Osteocyte (in vitro differentiated cells): Measurements from ENCODE around the gene DROSHA. TPM values are rescaled to one million over a fixed set of nuclear protein-coding genes. Genes with fewer than 3 reads are reported as not detected.

Source experiments
- DNase-seq: peaks from one replicate; pipeline ENCODE4 v3.0.0; 2021; ENCODE audit warnings: mixed read lengths; ENCODE audit not compliant: unreplicated experiment; ENCODE audit errors: extremely low spot score
- H3K27ac Mint-ChIP-seq: one replicate; pipeline ENCODE4 v1.8.0; 2021; ENCODE audit warnings: mild to moderate bottlenecking, mixed read lengths; ENCODE audit not compliant: unreplicated experiment
- H3K27me3 Mint-ChIP-seq: one replicate; pipeline ENCODE4 v1.8.0; 2021; ENCODE audit warnings: mixed read lengths; ENCODE audit not compliant: unreplicated experiment
- H3K36me3 Mint-ChIP-seq: one replicate; pipeline ENCODE4 v1.8.0; 2021; ENCODE audit warnings: mixed read lengths; ENCODE audit not compliant: unreplicated experiment
- H3K4me1 Mint-ChIP-seq: one replicate; pipeline ENCODE4 v1.8.0; 2021; ENCODE audit warnings: mixed read lengths; ENCODE audit not compliant: unreplicated experiment
- H3K4me3 Mint-ChIP-seq: one replicate; pipeline ENCODE4 v1.8.0; 2021; ENCODE audit warnings: mild to moderate bottlenecking, moderate library complexity, mixed read lengths; ENCODE audit not compliant: unreplicated experiment
- H3K9me3 Mint-ChIP-seq: one replicate; pipeline ENCODE4 v1.8.0; 2021; ENCODE audit warnings: mixed read lengths; ENCODE audit not compliant: unreplicated experiment
- total RNA-seq: library from RNA; stranded (reverse); gene quantifications from 2 replicates; pipeline ENCODE4 v1.2.1, GENCODE V29; 2021
- TF ChIP-seq, protein P1 (sequence below): fragments of 200-600 bp; sonication (generic); IDR thresholded peaks from 2 replicates; pipeline ENCODE4 v1.5.0; 2021; ENCODE audit warnings: antibody characterized with exemption, mild to moderate bottlenecking, moderate library complexity

The DROSHA gene
- total RNA-seq, 1 donor from 2014 or later: 70.9 TPM

DNA sequence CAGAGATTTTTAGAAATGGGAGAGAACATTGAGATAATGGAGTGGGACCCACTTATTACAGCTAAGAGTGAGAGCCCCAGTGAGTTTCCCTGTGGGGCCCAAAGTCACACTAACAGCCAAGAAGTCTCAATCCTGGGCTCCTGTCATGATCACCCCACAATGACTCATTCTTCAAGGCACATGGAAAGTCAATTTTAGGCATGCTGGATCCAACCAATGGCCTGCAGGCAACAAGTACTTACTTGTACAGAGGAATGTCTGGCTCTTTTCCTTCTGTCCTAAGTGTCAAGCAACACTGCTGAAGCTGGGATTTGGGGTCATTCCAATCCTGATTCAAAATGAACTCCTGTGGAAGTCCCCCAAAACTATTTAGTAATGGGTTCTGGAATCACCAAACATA is 123.1 kb downstream of the DROSHA start:
- peaks cover 41% of the 10 kb centered on the region for H3K4me1 Mint-ChIP-seq

DNA sequence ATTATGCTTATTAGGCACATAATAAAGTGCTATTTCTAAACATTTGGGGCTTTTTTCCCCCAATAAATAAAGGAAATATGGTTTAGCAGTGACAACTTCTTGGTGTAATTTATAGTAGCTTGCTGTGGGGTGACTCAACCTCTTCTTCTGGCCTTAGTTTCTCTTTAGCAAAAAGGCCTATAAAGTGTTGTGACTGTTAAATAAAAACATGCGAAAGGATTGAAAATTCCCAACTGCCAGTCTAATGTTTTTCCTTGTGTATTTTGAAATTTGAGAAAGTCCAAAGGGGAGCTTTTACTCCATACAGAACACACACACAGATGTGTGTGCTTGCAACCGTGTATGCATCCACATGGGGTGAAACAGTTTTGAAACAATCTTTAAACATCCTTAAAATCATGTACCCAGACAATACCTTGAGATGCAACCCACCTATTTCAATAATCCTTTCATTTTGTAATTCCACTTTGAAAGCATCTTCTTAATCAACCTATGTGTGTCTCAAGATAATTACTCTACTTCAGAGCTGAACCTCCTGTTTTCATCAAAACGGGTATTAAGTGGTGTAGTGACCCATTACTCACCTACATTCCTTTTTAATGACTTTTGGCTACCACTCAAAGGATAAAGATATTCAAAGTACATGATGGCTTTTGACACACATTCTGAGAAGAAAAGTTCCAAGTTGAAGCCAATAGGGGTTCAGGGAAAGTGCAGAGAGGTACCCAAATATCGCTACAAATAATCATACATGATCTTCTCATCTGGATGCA is 123.8 kb downstream of the DROSHA start:
- H3K36me3 Mint-ChIP-seq: peaks cover 33% of the 10 kb centered on the region
- peak overlapping the region; percentile 16 for H3K27ac Mint-ChIP-seq
- no peaks in the 10 kb centered on the region for H3K27me3 Mint-ChIP-seq
- TF ChIP-seq, protein P1, sequence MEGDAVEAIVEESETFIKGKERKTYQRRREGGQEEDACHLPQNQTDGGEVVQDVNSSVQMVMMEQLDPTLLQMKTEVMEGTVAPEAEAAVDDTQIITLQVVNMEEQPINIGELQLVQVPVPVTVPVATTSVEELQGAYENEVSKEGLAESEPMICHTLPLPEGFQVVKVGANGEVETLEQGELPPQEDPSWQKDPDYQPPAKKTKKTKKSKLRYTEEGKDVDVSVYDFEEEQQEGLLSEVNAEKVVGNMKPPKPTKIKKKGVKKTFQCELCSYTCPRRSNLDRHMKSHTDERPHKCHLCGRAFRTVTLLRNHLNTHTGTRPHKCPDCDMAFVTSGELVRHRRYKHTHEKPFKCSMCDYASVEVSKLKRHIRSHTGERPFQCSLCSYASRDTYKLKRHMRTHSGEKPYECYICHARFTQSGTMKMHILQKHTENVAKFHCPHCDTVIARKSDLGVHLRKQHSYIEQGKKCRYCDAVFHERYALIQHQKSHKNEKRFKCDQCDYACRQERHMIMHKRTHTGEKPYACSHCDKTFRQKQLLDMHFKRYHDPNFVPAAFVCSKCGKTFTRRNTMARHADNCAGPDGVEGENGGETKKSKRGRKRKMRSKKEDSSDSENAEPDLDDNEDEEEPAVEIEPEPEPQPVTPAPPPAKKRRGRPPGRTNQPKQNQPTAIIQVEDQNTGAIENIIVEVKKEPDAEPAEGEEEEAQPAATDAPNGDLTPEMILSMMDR: no peak
- H3K4me1 Mint-ChIP-seq: peaks cover 38% of the 10 kb centered on the region
- no peak overlapping the region for H3K4me3 Mint-ChIP-seq
- H3K9me3 Mint-ChIP-seq: no peaks in the 10 kb centered on the region
- DNase-seq: no peak

More for the DNA sequence above, 123.1 kb downstream of the DROSHA start:
- no peak overlapping the region for H3K4me3 Mint-ChIP-seq
- no peak for DNase-seq
- TF ChIP-seq, protein P1: no peak
- no peaks in the 10 kb centered on the region for H3K9me3 Mint-ChIP-seq
- peak overlapping the region; percentile 16 for H3K27ac Mint-ChIP-seq
- no peaks in the 10 kb centered on the region for H3K27me3 Mint-ChIP-seq
- H3K36me3 Mint-ChIP-seq: peaks cover 32% of the 10 kb centered on the region

DNA sequence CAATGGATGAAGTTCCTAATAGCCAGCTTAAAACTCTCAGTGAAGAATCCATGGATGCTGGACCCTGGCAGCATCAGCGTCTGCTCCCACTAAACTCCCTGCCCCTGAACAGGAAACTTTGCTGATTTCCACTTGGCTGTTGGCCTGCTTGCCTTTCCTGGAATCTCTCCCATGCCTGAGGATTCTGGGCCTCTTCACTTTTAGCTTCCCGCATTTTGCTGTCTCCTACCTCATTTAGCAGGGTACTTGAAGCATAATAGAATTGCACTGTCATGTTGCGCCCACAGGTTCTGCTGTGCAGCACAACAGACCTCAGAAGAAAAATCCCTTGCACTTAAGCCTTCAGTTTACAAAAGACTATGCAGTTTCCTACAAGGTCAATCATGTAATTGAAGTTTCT is 127.6 kb downstream of the DROSHA start:
- no peak overlapping the region for H3K27ac Mint-ChIP-seq
- TF ChIP-seq, protein P1: no peak
- no peaks in the 10 kb centered on the region for H3K27me3 Mint-ChIP-seq
- H3K4me3 Mint-ChIP-seq: no peak overlapping the region
- DNase-seq: no peak
- no peaks in the 10 kb centered on the region for H3K9me3 Mint-ChIP-seq
- peaks cover 21% of the 10 kb centered on the region for H3K4me1 Mint-ChIP-seq
- H3K36me3 Mint-ChIP-seq: peaks cover 39% of the 10 kb centered on the region

DNA sequence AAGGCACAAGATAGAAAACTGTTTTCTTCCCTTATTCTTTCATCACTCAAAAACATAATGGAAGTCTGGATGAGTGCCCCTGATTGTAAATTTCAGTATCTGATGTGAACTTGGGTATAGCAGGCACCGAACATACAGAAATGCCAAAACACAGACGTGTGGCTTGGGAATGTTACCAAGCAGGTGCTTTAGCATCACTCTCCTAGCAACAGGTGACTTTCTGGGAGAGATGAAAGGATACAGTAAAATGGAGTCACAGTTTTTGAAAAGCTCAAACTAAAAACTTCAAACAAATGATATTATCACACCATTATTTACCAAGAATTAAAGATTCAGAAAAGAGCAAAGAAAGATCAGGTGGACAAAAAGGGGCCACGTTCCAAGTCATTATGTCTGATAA is 130.2 kb downstream of the DROSHA start:
- TF ChIP-seq, protein P1: no peak
- Mint-ChIP-seq H3K4me1 (no peaks in the 10 kb centered on the region), H3K4me3 (no peak overlapping the region), H3K9me3 (no peaks in the 10 kb centered on the region), H3K36me3 (peaks cover 36% of the 10 kb centered on the region), H3K27me3 (no peaks in the 10 kb centered on the region), H3K27ac (no peak overlapping the region)
- DNase-seq: no peak

DNA sequence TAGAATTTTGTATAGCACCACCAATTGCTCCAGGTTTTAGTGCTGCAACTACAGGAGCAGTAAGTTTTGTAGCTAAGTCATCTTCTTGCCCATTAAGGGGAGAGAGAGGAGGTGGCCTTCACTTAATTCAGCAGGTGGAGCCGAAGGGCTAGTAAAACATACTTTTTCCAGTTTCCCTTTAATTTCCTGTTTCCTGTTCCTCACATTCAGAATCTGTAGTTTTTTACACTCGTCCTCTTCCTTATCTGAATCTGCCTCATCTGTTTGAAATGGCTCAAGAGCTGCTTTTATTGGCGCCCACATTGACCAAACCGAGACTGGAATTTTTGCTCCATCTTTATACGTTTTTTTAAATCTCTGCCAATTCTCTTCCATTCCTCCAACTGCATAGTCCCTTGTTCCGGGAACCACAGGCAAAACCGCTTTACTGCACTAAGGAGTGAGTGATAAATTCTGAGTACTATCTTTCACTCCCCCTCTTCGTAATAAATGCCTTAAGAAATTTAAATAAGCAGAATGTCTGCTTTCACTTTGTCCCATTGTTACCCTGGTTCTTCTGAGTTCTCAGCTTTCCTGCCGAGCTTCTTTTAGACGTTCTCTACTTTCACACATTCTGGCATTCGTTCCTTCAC is 133.9 kb downstream of the DROSHA start:
- DNase-seq: no peak
- Mint-ChIP-seq H3K4me3 (no peak overlapping the region), H3K27ac (no peak overlapping the region), H3K27me3 (no peaks in the 10 kb centered on the region), H3K36me3 (peaks cover 20% of the 10 kb centered on the region), H3K9me3 (no peaks in the 10 kb centered on the region), H3K4me1 (no peaks in the 10 kb centered on the region)
- TF ChIP-seq, protein P1: no peak
